Activated B cell treated with CpG ODN at 0.5 μM for 24 hours (primary cell): ENCODE results near the gene HDDC3. TPM values are rescaled to one million over a fixed set of nuclear protein-coding genes. Genes with fewer than 3 reads are reported as not detected.

Experiments
- ATAC-seq: fragments of 200-7000 bp; cut with Tn5 transposase; one replicate; pipeline ENCODE4 v1.10.0; 2021; ENCODE audit warnings: low read depth, mild to moderate bottlenecking, moderate library complexity
- CTCF ChIA-PET: fragments of 350-600 bp; sonication (Branson Sonifier 250); formaldehyde crosslinking; loops from one replicate; lab custom pipeline; 2021; ENCODE audit warnings: antibody characterized with exemption; lab: Charles Lee
- POLR2A ChIA-PET: fragments of 350-600 bp; sonication (Branson Sonifier 250); formaldehyde crosslinking; loops from one replicate; lab custom pipeline; 2021; ENCODE audit warnings: antibody characterized with exemption; lab: Charles Lee
- DNase-seq: peaks from one replicate; pipeline ENCODE4 v3.0.0; 2022
- H3K27ac Mint-ChIP-seq: one replicate; pipeline ENCODE4 v1.8.0; 2020; ENCODE audit warnings: mixed read lengths
- H3K27me3 Mint-ChIP-seq: one replicate; pipeline ENCODE4 v1.8.0; 2021; ENCODE audit warnings: mixed read lengths
- H3K36me3 Mint-ChIP-seq: one replicate; pipeline ENCODE4 v1.8.0; 2021; ENCODE audit warnings: low read depth, mixed read lengths
- H3K4me1 Mint-ChIP-seq: one replicate; pipeline ENCODE4 v1.8.0; 2021; ENCODE audit warnings: mixed read lengths
- H3K4me3 Mint-ChIP-seq: one replicate; pipeline ENCODE4 v1.8.0; 2020; ENCODE audit warnings: mild to moderate bottlenecking, mixed read lengths
- H3K9me3 Mint-ChIP-seq: one replicate; pipeline ENCODE4 v1.8.0; 2020; ENCODE audit warnings: mixed read lengths
- intact Hi-C: fragments of 100-400 bp; cut with micrococcal nuclease; formaldehyde crosslinking; loops from one replicate; pipeline ENCODE4 v1.15.1; 2024
- total RNA-seq: library from RNA; stranded (reverse); gene quantifications from 2 replicates; pipeline ENCODE4 v1.2.3, GENCODE V29; 2022
- TF ChIP-seq, protein P1 (sequence below): fragments of 200-600 bp; IDR thresholded peaks from one replicate; pipeline ENCODE4 v1.8.0; 2022; ENCODE audit warnings: antibody characterized with exemption, mild to moderate bottlenecking

Gene HDDC3
- total RNA-seq, 1 donor from 2014 or later, result 19.0 TPM

DNA sequence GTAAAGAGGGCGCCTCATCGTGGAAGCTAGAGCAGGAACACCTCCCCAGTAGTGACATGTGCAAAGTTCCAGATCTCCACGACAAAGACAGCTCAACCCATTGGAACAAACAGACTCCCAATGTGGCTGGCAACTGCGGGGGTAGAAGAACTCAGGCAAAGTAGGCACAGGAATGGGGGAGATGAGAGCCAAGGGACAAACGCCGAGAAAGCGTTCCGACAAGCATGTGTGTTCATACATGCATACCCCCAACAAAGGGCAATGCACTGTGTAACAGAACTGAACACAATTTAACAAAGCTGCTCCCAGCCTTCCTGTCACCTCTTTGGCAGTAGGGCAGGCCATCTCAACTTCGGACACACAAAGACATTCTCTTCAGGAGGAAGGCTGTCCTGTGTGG, 33.9 kb upstream of the HDDC3 start:
- CTCF ChIA-PET, result interaction anchor here (1.3 kb wide), 1 partner anchor 13 kb away, joined by 3 read pairs; no protein-coding TSS in a partner anchor
- Mint-ChIP-seq H3K4me1 (no peaks in the 10 kb centered on the region), H3K27me3 (no peaks in the 10 kb centered on the region), H3K4me3 (no peak overlapping the region), H3K36me3 (peaks cover 49% of the 10 kb centered on the region), H3K9me3 (no peaks in the 10 kb centered on the region), H3K27ac (no peak overlapping the region)
- POLR2A ChIA-PET, result no interaction called here
- TF ChIP-seq, protein P1, sequence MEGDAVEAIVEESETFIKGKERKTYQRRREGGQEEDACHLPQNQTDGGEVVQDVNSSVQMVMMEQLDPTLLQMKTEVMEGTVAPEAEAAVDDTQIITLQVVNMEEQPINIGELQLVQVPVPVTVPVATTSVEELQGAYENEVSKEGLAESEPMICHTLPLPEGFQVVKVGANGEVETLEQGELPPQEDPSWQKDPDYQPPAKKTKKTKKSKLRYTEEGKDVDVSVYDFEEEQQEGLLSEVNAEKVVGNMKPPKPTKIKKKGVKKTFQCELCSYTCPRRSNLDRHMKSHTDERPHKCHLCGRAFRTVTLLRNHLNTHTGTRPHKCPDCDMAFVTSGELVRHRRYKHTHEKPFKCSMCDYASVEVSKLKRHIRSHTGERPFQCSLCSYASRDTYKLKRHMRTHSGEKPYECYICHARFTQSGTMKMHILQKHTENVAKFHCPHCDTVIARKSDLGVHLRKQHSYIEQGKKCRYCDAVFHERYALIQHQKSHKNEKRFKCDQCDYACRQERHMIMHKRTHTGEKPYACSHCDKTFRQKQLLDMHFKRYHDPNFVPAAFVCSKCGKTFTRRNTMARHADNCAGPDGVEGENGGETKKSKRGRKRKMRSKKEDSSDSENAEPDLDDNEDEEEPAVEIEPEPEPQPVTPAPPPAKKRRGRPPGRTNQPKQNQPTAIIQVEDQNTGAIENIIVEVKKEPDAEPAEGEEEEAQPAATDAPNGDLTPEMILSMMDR, result no peak
- intact Hi-C loops, result no loop called here
- ATAC-seq, result no peak
- DNase-seq, result no peak

DNA sequence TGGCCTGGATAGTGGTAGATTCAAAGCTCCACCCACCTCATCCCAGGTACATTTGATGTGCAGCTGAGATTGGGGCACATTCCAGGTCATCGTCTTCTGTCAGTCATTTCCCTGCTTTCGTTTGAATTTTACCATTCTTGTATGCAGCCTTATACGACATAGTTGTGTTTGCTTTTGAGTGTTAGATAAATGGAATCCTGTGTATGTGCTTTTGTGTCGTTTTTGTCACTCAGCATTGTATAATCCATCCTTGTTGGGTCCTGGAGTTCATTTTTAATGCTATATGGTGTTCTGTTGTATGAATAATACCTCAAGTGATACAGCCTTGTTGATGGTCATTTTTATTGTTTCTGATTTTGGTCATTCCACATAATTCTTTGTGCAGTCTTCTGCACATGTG, 29.7 kb upstream of the HDDC3 start:
- ChIA-PET POLR2A (no interaction called here), CTCF (no interaction called here)
- Mint-ChIP-seq H3K4me3 (no peak overlapping the region), H3K9me3 (no peaks in the 10 kb centered on the region), H3K27ac (no peak overlapping the region), H3K4me1 (peaks cover 4% of the 10 kb centered on the region), H3K36me3 (peaks cover 64% of the 10 kb centered on the region), H3K27me3 (no peaks in the 10 kb centered on the region)
- ATAC-seq (no peak), DNase-seq (no peak)
- TF ChIP-seq, protein P1, result no peak
- intact Hi-C loops, result no loop called here

DNA sequence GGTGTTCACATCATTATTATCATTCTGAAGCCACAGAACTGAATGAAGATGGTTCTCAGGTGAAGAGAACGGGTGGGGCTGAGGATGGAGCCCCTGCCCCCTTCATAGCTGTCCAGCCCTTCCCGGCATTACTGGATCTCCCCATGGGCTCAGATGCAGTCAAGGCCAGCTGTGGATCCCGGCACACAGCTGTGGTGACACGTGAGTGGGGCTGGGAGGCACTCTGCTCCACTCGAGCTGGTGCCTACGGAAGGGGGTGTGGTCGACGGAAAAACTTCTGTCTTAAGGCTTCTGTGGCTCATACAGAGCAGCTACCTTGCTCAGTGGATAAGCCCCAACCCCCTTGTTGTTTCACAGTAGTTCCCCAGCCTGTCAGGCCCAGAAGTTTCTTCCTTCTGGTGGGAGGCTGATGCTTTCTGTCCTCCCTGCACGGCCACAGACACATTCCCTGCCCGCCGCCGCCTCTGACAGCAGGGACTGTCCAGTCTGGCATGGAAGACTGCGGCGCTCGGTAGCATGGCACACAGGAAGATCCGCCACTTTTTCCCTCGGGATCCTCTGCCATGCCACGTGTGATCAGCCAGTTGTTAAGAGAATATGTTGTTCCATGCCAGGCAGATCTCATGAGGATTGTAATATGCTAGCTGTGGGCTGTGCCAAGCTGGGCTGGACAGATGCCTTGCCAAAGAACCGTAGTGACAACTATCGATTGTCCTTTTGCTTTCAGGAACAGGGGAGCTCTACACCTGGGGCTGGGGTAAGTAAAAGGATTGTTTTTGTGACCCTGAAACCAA, 28.1 kb upstream of the HDDC3 start:
- Mint-ChIP-seq H3K9me3 (no peaks in the 10 kb centered on the region), H3K27ac (no peak overlapping the region), H3K36me3 (peaks cover 51% of the 10 kb centered on the region)

DNA sequence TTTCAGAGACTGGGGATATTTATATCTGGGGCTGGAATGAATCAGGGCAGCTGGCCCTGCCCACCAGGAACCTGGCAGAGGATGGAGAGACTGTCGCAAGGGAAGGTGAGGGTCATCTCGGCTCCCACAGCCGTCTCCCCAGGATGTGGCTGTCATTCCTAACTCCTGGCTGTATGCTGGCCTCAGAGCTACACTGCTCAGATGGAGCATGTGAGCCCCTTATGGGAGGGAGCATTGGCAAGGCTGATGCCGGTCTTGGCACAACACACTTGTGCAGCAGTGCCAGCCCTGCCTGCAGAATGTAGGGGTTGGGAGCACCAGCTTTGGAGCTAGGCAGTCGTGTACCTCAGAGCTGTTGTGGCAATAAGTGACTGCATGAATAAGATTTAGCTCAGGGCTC, 27.5 kb upstream of the HDDC3 start:
- TF ChIP-seq, protein P1, result no peak
- H3K27me3 Mint-ChIP-seq, result no peaks in the 10 kb centered on the region
- intact Hi-C loops, result loop anchor here (5.0 to 10.0 kb wide), 3 partner anchors 262 to 1115 kb away; no protein-coding TSS in a partner anchor
- no peak overlapping the region for H3K27ac Mint-ChIP-seq
- H3K4me1 Mint-ChIP-seq, result peaks cover 16% of the 10 kb centered on the region
- ChIA-PET POLR2A (no interaction called here), CTCF (no interaction called here)
- no peaks in the 10 kb centered on the region for H3K9me3 Mint-ChIP-seq
- no peak overlapping the region for H3K4me3 Mint-ChIP-seq
- peaks cover 47% of the 10 kb centered on the region for H3K36me3 Mint-ChIP-seq
- no peak for ATAC-seq
- DNase-seq, result no peak

More for the DNA sequence above, 28.1 kb upstream of the HDDC3 start:
- intact Hi-C loops, result no loop called here
- Mint-ChIP-seq H3K4me3 (no peak overlapping the region), H3K27me3 (no peaks in the 10 kb centered on the region), H3K4me1 (peaks cover 13% of the 10 kb centered on the region)
- DNase-seq (no peak), ATAC-seq (no peak)
- CTCF ChIA-PET, result no interaction called here
- TF ChIP-seq, protein P1, result no peak
- POLR2A ChIA-PET, result no interaction called here

DNA sequence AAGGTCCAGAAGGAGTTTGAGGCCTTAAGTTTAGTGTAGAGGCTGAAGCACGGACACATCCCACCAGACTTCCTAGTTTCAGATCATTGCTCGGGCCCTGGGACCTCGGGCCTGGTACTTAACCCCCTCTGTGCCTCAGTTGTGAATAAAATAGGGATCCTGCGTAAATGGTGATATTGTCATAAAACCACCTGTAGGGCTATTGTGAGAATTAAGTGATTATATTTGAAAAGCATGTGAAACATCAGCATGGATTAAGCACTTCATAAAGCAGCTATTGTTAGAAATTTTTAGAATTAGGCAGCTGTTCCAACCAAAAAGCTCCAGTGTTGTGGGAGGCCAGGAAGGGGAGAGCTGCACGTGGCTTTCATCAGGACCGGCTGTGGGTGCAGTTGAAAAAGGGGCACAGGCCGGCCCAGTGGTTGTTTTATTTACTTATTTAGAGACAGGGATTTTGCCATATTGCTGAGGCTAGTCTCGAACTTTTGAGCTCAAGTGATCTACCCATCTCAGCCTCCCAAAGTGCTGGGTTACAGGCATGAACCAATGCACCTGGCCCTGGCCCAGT, 26.8 kb upstream of the HDDC3 start:
- ChIA-PET POLR2A (interaction anchor here (0.7 to 1.3 kb wide), 2 partner anchors 9 to 312 kb away, joined by 6 read pairs; no protein-coding TSS in a partner anchor), CTCF (interaction anchor here (1.5 to 4.7 kb wide), 4 partner anchors 9 to 90 kb away, joined by 3 to 39 read pairs (median 28); partner anchors contain the start of gene HDDC3)
- Mint-ChIP-seq H3K27ac (no peak overlapping the region), H3K36me3 (peaks cover 47% of the 10 kb centered on the region), H3K4me3 (no peak overlapping the region), H3K9me3 (no peaks in the 10 kb centered on the region), H3K4me1 (peaks cover 21% of the 10 kb centered on the region), H3K27me3 (no peaks in the 10 kb centered on the region)
- intact Hi-C loops, result loop anchor here (5.0 to 10.0 kb wide), 3 partner anchors 263 to 1116 kb away; no protein-coding TSS in a partner anchor
- TF ChIP-seq, protein P1, result no peak
- no peak for ATAC-seq
- DNase-seq, result no peak
